Gastroesophageal sphincter (tissue), 3 donors: ENCODE data around the gene SEC24B.

Source experiments
- POLR2A ChIP-seq, 2 donors: fragments of 450-650 bp; IDR thresholded peaks; one replicate each; pipeline ENCODE4 v1.6.1; 2017; ENCODE audit warnings: antibody characterized with exemption in 2 of 2, mild to moderate bottlenecking in 2 of 2, moderate library complexity in 1 of 2
- POLR2AphosphoS5 ChIP-seq: sonication (generic); formaldehyde crosslinking; IDR thresholded peaks from one replicate; pipeline ENCODE4 v1.6.1; 2017; ENCODE audit warnings: antibody characterized with exemption
- TF ChIP-seq, protein P1 (sequence below), 4 experiments: fragments of 200-600 bp in 2 of 4; fragments of 450-650 bp in 2 of 4; sonication (generic) in 1 of 4; IDR thresholded peaks; one replicate each; pipeline ENCODE4 v1.5.1; 2017 to 2019; ENCODE audit warnings: antibody characterized with exemption in 4 of 4, mild to moderate bottlenecking in 2 of 4, moderate library complexity in 2 of 4

DNA sequence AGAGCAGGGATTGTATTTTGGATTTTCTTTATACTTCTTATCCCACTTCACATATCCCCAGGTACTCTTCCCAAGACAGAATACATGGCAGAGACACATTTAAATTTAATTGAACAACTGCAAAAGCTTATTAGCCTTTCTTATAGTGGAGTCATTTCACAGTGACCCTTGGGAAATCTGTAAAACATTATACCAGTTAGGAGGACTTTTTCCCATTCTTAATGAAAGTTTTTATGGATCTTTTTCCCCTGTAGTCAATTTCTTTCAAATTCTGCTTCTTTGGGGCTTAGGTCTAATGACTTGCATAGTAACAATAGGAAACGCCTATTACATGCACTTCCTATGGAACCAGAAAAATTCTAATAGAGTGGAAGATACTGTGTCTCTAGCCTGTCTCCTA, 111.8 kb downstream of the SEC24B start:
- TF ChIP-seq, protein P1, sequence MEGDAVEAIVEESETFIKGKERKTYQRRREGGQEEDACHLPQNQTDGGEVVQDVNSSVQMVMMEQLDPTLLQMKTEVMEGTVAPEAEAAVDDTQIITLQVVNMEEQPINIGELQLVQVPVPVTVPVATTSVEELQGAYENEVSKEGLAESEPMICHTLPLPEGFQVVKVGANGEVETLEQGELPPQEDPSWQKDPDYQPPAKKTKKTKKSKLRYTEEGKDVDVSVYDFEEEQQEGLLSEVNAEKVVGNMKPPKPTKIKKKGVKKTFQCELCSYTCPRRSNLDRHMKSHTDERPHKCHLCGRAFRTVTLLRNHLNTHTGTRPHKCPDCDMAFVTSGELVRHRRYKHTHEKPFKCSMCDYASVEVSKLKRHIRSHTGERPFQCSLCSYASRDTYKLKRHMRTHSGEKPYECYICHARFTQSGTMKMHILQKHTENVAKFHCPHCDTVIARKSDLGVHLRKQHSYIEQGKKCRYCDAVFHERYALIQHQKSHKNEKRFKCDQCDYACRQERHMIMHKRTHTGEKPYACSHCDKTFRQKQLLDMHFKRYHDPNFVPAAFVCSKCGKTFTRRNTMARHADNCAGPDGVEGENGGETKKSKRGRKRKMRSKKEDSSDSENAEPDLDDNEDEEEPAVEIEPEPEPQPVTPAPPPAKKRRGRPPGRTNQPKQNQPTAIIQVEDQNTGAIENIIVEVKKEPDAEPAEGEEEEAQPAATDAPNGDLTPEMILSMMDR (IDR thresholded peaks at IDR 0.05), result no peak
- TF ChIP-seq POLR2A (IDR thresholded peaks at IDR 0.05), result no peak
- no peak for TF ChIP-seq POLR2AphosphoS5
